Amniotic epithelial cell (primary cell): ENCODE results near the gene PKP4.

Experiments
- DNase-seq: peaks from one replicate; pipeline ENCODE4 v3.0.0-alpha.2; 2010; ENCODE audit warnings: low read depth

PKP4 gene

GRCh38 chr2:158651358-158652057 is 194.8 kb downstream of the PKP4 start:
- no peak for DNase-seq

- no peak for DNase-seq
Measured at GRCh38 chr2:158655628-158656027, 198.9 kb downstream of the PKP4 start.

GRCh38 chr2:158656492-158657229 is 199.9 kb downstream of the PKP4 start:
- no peak for DNase-seq

- no peak for DNase-seq
Measured at GRCh38 chr2:158658396-158658795, 201.6 kb downstream of the PKP4 start.

GRCh38 chr2:158659483-158659882 is 202.7 kb downstream of the PKP4 start:
- no peak for DNase-seq

- no peak for DNase-seq
Measured at GRCh38 chr2:158661231-158661630, 204.5 kb downstream of the PKP4 start.

GRCh38 chr2:158662421-158662820 is 205.7 kb downstream of the PKP4 start:
- no peak for DNase-seq

- no peak for DNase-seq
Measured at GRCh38 chr2:158663796-158664195, 207.0 kb downstream of the PKP4 start.

GRCh38 chr2:158664987-158665386 is 208.2 kb downstream of the PKP4 start:
- DNase-seq, result peak; percentile 37

- DNase-seq, result peak; percentile 63
Measured at GRCh38 chr2:158665536-158666302, 209.0 kb downstream of the PKP4 start.

GRCh38 chr2:158666969-158667368 is 210.2 kb downstream of the PKP4 start:
- DNase-seq, result no peak

- DNase-seq, result peak; percentile 73
Measured at GRCh38 chr2:158667586-158667985, 210.8 kb downstream of the PKP4 start.

- peak; percentile 18 for DNase-seq
Measured at GRCh38 chr2:158668001-158668765, 211.4 kb downstream of the PKP4 start.

GRCh38 chr2:158670292-158670691 is 213.5 kb downstream of the PKP4 start:
- DNase-seq, result no peak

- no peak for DNase-seq
Measured at GRCh38 chr2:158671360-158672245, 214.9 kb downstream of the PKP4 start.

GRCh38 chr2:158676295-158676694 is 219.5 kb downstream of the PKP4 start:
- no peak for DNase-seq

- no peak for DNase-seq
Measured at GRCh38 chr2:158676696-158677095, 219.9 kb downstream of the PKP4 start.

GRCh38 chr2:158677542-158677941 is 220.8 kb downstream of the PKP4 start:
- no peak for DNase-seq

GRCh38 chr2:158681816-158682215 is 225.1 kb downstream of the PKP4 start:
- DNase-seq, result no peak

GRCh38 chr2:158685646-158686045 is 228.9 kb downstream of the PKP4 start:
- no peak for DNase-seq

GRCh38 chr2:158686210-158686691 is 229.5 kb downstream of the PKP4 start:
- peak; percentile 7 for DNase-seq
